Anterior cingulate cortex (tissue), 58 donors: Measurements from ENCODE around the gene P3H1.

Source experiments
- DNase-seq, 58 donors: peaks; one replicate each; lab custom pipeline; 2025; lab: John Stamatoyannopoulos, UW

The P3H1 gene

GRCh38 chr1:42746436-42747105, 20.3 kb downstream of the P3H1 start:
- DNase-seq: no peak

- no peak for DNase-seq
Observed at GRCh38 chr1:42745851-42746250, 21.0 kb downstream of the P3H1 start.

GRCh38 chr1:42744148-42744413, 22.7 kb downstream of the P3H1 start:
- DNase-seq: no peak

- DNase-seq: no peak
Observed at GRCh38 chr1:42743317-42744147, 23.3 kb downstream of the P3H1 start.

- no peak for DNase-seq
Observed at GRCh38 chr1:42742617-42743316, 24.1 kb downstream of the P3H1 start.

GRCh38 chr1:42742141-42742540, 24.7 kb downstream of the P3H1 start:
- no peak for DNase-seq

- DNase-seq: no peak
Observed at GRCh38 chr1:42741706-42742105, 25.1 kb downstream of the P3H1 start.

GRCh38 chr1:42740851-42741580, 25.8 kb downstream of the P3H1 start:
- peak in 6 of 58 donors; percentile 13 to 38 (median 28) for DNase-seq

- DNase-seq: no peak
Observed at GRCh38 chr1:42739753-42740700, 26.8 kb downstream of the P3H1 start, which contains the start of gene CLDN19. Gene CLDN19, minus strand, starts transcription at chr1:42740236. Its CDS starts 173 bp downstream, at chr1:42740063.

- DNase-seq: no peak
Observed at GRCh38 chr1:42738678-42739226, 28.1 kb downstream of the P3H1 start.

GRCh38 chr1:42737986-42738677, 28.7 kb downstream of the P3H1 start:
- DNase-seq: no peak

- peak in 4 of 58 donors; percentile 13 to 21 (median 16) for DNase-seq
Observed at GRCh38 chr1:42737257-42737656, 29.6 kb downstream of the P3H1 start.

- no peak for DNase-seq
Observed at GRCh38 chr1:42736571-42737200, 30.1 kb downstream of the P3H1 start.

GRCh38 chr1:42736152-42736551, 30.7 kb downstream of the P3H1 start:
- DNase-seq: no peak

GRCh38 chr1:42735477-42736105, 31.2 kb downstream of the P3H1 start:
- DNase-seq: no peak

- no peak for DNase-seq
Observed at GRCh38 chr1:42735056-42735455, 31.8 kb downstream of the P3H1 start.

- DNase-seq: no peak
Observed at GRCh38 chr1:42734201-42735035, 32.4 kb downstream of the P3H1 start.
